Hepatocyte (in vitro differentiated cells): ENCODE data around the gene MCAT. TPM values are rescaled to one million over a fixed set of nuclear protein-coding genes. Genes with fewer than 3 reads are reported as not detected.

Experiments used
- DNase-seq: peaks from one replicate; pipeline ENCODE4 v3.0.0-alpha.2; 2016; ENCODE audit warnings: low spot score
- H2AFZ ChIP-seq: fragments of 200-600 bp; sonication (generic); 2 replicates; pipeline ENCODE4 v1.6.0; 2016; ENCODE audit warnings: antibody characterized with exemption, mild to moderate bottlenecking
- H3K27ac ChIP-seq: fragments of 200-600 bp; sonication (generic); 2 replicates; pipeline ENCODE4 v1.5.1; 2016; ENCODE audit warnings: mild to moderate bottlenecking
- H3K27me3 ChIP-seq: fragments of 200-600 bp; sonication (generic); 2 replicates; pipeline ENCODE4 v1.6.1; 2016
- H3K36me3 ChIP-seq: fragments of 200-600 bp; sonication (generic); replicated peaks from 2 replicates; pipeline ENCODE4 v1.5.1; 2016; ENCODE audit warnings: low read depth; ENCODE audit not compliant: insufficient read depth
- H3K4me1 ChIP-seq: fragments of 200-600 bp; sonication (generic); 2 replicates; pipeline ENCODE4 v1.5.1; 2016; ENCODE audit warnings: mild to moderate bottlenecking, moderate library complexity; ENCODE audit not compliant: insufficient read depth
- H3K4me2 ChIP-seq: fragments of 200-600 bp; sonication (generic); 2 replicates; pipeline ENCODE4 v1.6.0; 2016
- H3K4me3 ChIP-seq: fragments of 200-600 bp; sonication (generic); 2 replicates; pipeline ENCODE4 v1.5.1; 2016; ENCODE audit warnings: mild to moderate bottlenecking
- H3K79me2 ChIP-seq: fragments of 200-600 bp; sonication (generic); 2 replicates; pipeline ENCODE4 v1.6.0; 2017; ENCODE audit warnings: mild to moderate bottlenecking
- H3K9me2 ChIP-seq: fragments of 200-600 bp; sonication (generic); replicated peaks from 2 replicates; pipeline ENCODE4 v1.6.0; 2017; ENCODE audit warnings: mild to moderate bottlenecking; ENCODE audit not compliant: insufficient read depth
- H3K9me3 ChIP-seq: fragments of 200-600 bp; sonication (generic); 2 replicates; pipeline ENCODE4 v1.5.1; 2016; ENCODE audit warnings: low read depth, mild to moderate bottlenecking
- H4K20me1 ChIP-seq: fragments of 200-600 bp; sonication (generic); 2 replicates; pipeline ENCODE4 v1.6.0; 2016; ENCODE audit warnings: mild to moderate bottlenecking; ENCODE audit not compliant: insufficient read depth, poor library complexity, severe bottlenecking
- CTCF ChIP-seq: fragments of 200-600 bp; sonication (generic); IDR thresholded peaks from 2 replicates; pipeline ENCODE4 v1.5.1; 2016; ENCODE audit warnings: antibody characterized with exemption, mild to moderate bottlenecking; ENCODE audit not compliant: poor library complexity
- EZH2 ChIP-seq: fragments of 200-600 bp; sonication (generic); IDR thresholded peaks from 2 replicates; pipeline ENCODE4 v1.6.1; 2016; ENCODE audit warnings: antibody characterized with exemption, mild to moderate bottlenecking, borderline replicate concordance
- EZH2phosphoT487 ChIP-seq: fragments of 200-600 bp; sonication (generic); IDR thresholded peaks from one replicate; pipeline ENCODE4 v1.6.1; 2018; ENCODE audit warnings: antibody characterized with exemption, mild to moderate bottlenecking, low read depth, moderate library complexity; ENCODE audit not compliant: unreplicated experiment, severe bottlenecking
- WGBS: methylation state at CpG from one replicate; pipeline ENCODE4 v1.1.6; 2016; ENCODE audit warnings: low lambda C conversion rate; ENCODE audit errors: missing lambda C conversion rate; 5-methylcytosine and 5-hydroxymethylcytosine counted together
- polyA plus RNA-seq: library from polyadenylated mRNA; unstranded; fragments of >200 nt; fragmentation: Nextera tagmentation; extraction: Ambion mirVana; gene quantifications from 2 replicates; pipeline ENCODE4 v1.2.1, GENCODE V29; 2016
- total RNA-seq: library from RNA; depleted of rRNA; stranded (reverse); fragments of >200 nt; gene quantifications from 2 replicates; pipeline ENCODE4 v1.2.3, GENCODE V29; 2014

MCAT gene
- total and polyA plus RNA-seq, 2 experiments from 2014 or later = 16.9 to 24.9 TPM

DNA sequence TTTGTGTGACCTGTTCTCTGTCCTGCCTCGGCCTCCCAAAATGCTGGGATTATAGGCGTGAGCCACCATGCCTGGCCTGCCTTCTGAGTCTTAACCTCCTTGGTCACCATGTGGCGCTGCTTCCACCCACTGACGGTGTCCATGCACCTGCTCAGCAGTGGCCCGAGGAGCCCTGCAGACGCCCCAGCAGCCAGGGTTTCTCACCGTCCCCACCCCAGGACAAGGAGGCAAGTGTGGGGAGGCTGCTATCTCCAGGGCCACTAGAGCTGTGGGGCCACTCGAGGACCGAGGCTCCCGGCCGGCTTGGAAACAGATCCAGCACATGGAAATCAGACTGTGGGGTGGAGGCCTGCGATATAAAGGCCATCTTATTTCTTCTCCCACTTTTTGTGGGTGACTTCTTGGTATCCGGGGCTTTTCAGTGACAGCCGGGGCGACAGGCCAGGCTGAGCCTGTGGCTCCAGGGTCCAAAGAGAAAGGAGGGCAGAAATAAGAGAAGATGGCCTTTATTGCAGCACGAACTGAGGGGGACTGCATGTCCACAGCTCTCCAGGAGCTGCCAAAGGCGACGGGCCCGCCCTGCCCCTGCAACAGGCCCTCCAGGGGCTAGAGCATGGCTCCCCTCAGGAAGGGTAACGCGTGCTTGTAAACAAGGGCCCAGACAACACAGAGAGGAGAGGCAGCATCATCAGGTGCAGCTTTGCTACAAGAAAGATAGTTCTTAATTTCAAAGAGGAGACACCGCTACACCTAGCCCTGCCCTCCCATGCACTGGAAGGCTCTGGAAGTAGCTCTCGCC, 23.1 kb upstream of the MCAT start:
- Histone ChIP-seq H3K27me3 (no peaks in the 10 kb centered on the region), H3K9me3 (no peaks in the 10 kb centered on the region), H3K27ac (no peak overlapping the region), H2AFZ (no peak overlapping the region), H3K9me2 (no peaks in the 10 kb centered on the region), H4K20me1 (no peaks in the 10 kb centered on the region), H3K4me2 (no peak overlapping the region), H3K36me3 (no peaks in the 10 kb centered on the region), H3K79me2 (no peaks in the 10 kb centered on the region), H3K4me3 (no peak overlapping the region), H3K4me1 (no peaks in the 10 kb centered on the region)
- no peak for TF ChIP-seq EZH2
- TF ChIP-seq CTCF = no peak
- TF ChIP-seq EZH2phosphoT487 = no peak
- 84% methylated on average over 23 of the region's 23 CpGs for WGBS
- DNase-seq = no peak

DNA sequence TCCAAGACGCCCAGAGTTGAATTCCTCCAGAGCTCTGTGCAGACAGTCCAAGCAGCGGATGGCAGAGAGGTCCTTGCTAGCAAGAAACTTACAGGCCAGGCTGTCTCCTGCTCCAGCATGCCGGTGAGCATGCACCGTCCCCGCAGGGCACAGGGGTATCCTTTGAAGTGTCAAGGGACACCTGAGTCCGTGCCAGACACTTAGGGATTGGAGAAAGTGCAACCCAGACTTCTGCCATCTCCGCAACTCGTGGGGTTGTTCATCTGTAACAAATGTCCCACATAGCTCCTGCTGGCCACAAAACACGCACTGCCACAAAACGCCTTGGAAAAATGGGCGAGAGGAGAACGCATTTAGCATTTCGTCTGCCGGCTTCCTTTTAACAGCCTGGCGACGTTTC, 21.4 kb upstream of the MCAT start:
- Histone ChIP-seq H3K27ac (no peak overlapping the region), H3K4me3 (no peak overlapping the region), H3K4me1 (no peaks in the 10 kb centered on the region), H3K27me3 (no peaks in the 10 kb centered on the region), H3K4me2 (no peak overlapping the region), H3K79me2 (no peaks in the 10 kb centered on the region), H3K9me2 (no peaks in the 10 kb centered on the region), H3K36me3 (no peaks in the 10 kb centered on the region), H3K9me3 (no peaks in the 10 kb centered on the region), H2AFZ (no peak overlapping the region), H4K20me1 (no peaks in the 10 kb centered on the region)
- 53% methylated on average over 16 of the region's 16 CpGs for WGBS
- DNase-seq = no peak
- TF ChIP-seq CTCF = no peak

- Histone ChIP-seq H3K27ac (no peak overlapping the region), H2AFZ (no peak overlapping the region), H3K79me2 (no peaks in the 10 kb centered on the region), H3K9me2 (no peaks in the 10 kb centered on the region), H3K9me3 (no peaks in the 10 kb centered on the region), H3K4me2 (no peak overlapping the region), H3K36me3 (no peaks in the 10 kb centered on the region), H3K4me3 (no peak overlapping the region), H3K4me1 (no peaks in the 10 kb centered on the region), H3K27me3 (no peaks in the 10 kb centered on the region), H4K20me1 (no peaks in the 10 kb centered on the region)
- DNase-seq = no peak
- 91% methylated on average over 17 of the region's 18 CpGs for whole genome bisulfite sequencing
- TF ChIP-seq EZH2 = no peak
- no peak for TF ChIP-seq EZH2phosphoT487
- no peak for TF ChIP-seq CTCF
Observed at GRCh38 chr22:43163241-43163795, 20.1 kb upstream of the MCAT start.
